22Rv1 (cell line): ENCODE measurements around the gene TWSG1.

Experiments
- ZFX ChIP-seq: fragments of 450-650 bp; IDR thresholded peaks from 2 replicates; pipeline ENCODE4 v1.6.1; 2017; ENCODE audit warnings: antibody characterized with exemption, borderline replicate concordance
- TF ChIP-seq, protein P1 (sequence below): fragments of 450-650 bp; IDR thresholded peaks from 2 replicates; pipeline ENCODE4 v1.5.1; 2017; ENCODE audit warnings: mild to moderate bottlenecking

DNA sequence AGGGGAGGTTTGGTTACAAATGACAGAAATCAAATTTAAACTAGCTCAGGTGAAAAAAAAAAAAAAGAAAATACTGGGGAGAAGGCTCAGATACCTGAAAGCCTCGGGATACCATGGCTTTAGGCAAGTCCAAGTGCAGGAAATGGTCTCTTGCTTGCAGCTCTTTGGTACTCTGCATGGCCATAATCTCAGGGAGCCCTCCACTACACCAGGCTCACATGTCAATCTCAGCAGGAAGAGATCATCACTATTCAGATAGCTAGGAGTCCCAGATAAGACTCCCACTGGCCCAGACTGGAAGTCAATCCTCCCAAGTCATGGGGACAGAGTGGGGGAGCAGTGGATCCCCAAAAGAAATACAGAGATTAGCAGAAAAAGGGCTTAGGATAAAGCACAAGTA is 75.9 kb downstream of the TWSG1 start:
- TF ChIP-seq, protein P1, sequence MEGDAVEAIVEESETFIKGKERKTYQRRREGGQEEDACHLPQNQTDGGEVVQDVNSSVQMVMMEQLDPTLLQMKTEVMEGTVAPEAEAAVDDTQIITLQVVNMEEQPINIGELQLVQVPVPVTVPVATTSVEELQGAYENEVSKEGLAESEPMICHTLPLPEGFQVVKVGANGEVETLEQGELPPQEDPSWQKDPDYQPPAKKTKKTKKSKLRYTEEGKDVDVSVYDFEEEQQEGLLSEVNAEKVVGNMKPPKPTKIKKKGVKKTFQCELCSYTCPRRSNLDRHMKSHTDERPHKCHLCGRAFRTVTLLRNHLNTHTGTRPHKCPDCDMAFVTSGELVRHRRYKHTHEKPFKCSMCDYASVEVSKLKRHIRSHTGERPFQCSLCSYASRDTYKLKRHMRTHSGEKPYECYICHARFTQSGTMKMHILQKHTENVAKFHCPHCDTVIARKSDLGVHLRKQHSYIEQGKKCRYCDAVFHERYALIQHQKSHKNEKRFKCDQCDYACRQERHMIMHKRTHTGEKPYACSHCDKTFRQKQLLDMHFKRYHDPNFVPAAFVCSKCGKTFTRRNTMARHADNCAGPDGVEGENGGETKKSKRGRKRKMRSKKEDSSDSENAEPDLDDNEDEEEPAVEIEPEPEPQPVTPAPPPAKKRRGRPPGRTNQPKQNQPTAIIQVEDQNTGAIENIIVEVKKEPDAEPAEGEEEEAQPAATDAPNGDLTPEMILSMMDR, result no peak
- no peak for TF ChIP-seq ZFX
